Fibroblast of lung (primary cell): ENCODE results near the gene TSPAN9. TPM values are rescaled to one million over a fixed set of nuclear protein-coding genes. Genes with fewer than 3 reads are reported as not detected.

Experiments used
- DNase-seq, 2 donors: peaks; one replicate each; pipeline versions ENCODE4 v3.0.0 to v3.0.0-alpha.2; 2010; ENCODE audit warnings: low read depth in 2 of 2
- H2AFZ ChIP-seq: 2 replicates; pipeline ENCODE4 v1.5.1; 2012; ENCODE audit warnings: low read length, control low read depth, inconsistent platforms
- H3K27ac ChIP-seq: 2 replicates; pipeline ENCODE4 v1.5.1; 2011; ENCODE audit warnings: low read length, control low read depth; ENCODE audit not compliant: insufficient read depth
- H3K27me3 ChIP-seq: 2 replicates; pipeline ENCODE4 v1.5.1; 2011; ENCODE audit warnings: mild to moderate bottlenecking, low read length; ENCODE audit not compliant: control insufficient read depth, insufficient read depth
- H3K36me3 ChIP-seq: 2 replicates; pipeline ENCODE4 v1.5.1; 2011; ENCODE audit warnings: low read length; ENCODE audit not compliant: control insufficient read depth, insufficient read depth
- H3K4me1 ChIP-seq: 2 replicates; pipeline ENCODE4 v1.5.1; 2011; ENCODE audit warnings: low read length; ENCODE audit not compliant: control insufficient read depth, insufficient read depth; ENCODE audit errors: extremely low read depth
- H3K4me2 ChIP-seq: 2 replicates; pipeline ENCODE4 v1.5.1; 2011; ENCODE audit warnings: low read length, control low read depth; ENCODE audit not compliant: insufficient read depth; ENCODE audit errors: extremely low read depth
- H3K4me3 ChIP-seq, 4 experiments: fragments of 200-600 bp in 1 of 4; sonication (generic) in 1 of 4; replicated peaks in 1 of 4; 2 replicates each; pipeline ENCODE4 v1.5.1; 2011 to 2016; ENCODE audit warnings: low read length in 4 of 4, low read depth in 3 of 4, mild to moderate bottlenecking in 3 of 4, control low read depth in 2 of 4, inconsistent platforms in 1 of 4, mixed read lengths in 1 of 4; ENCODE audit not compliant: insufficient read depth in 1 of 4; ENCODE audit errors: control extremely low read depth in 1 of 4
- H3K79me2 ChIP-seq: 2 replicates; pipeline ENCODE4 v1.5.1; 2012; ENCODE audit warnings: mild to moderate bottlenecking, low read length, inconsistent platforms; ENCODE audit not compliant: control insufficient read depth, insufficient read depth
- H3K9ac ChIP-seq: 2 replicates; pipeline ENCODE4 v1.5.1; 2011; ENCODE audit warnings: mild to moderate bottlenecking, low read length, control low read depth; ENCODE audit not compliant: insufficient read depth
- H3K9me3 ChIP-seq: 2 replicates; pipeline ENCODE4 v1.5.1; 2012; ENCODE audit warnings: low read depth, low read length; ENCODE audit not compliant: control insufficient read depth, insufficient read depth
- H4K20me1 ChIP-seq: 2 replicates; pipeline ENCODE4 v1.5.1; 2011; ENCODE audit warnings: low read length; ENCODE audit not compliant: control insufficient read depth, insufficient read depth; ENCODE audit errors: extremely low read depth
- CTCF ChIP-seq, 2 donors: IDR thresholded peaks in 1 of 2; conservative IDR thresholded peaks in 1 of 2; 1 replicate in 1 of 2; 2 replicates in 1 of 2; pipeline ENCODE4 v1.5.1; 2011 to 2012; ENCODE audit warnings: low read length in 2 of 2, control low read depth in 1 of 2, inconsistent platforms in 1 of 2, low read depth in 1 of 2, mild to moderate bottlenecking in 1 of 2
- EZH2 ChIP-seq: IDR thresholded peaks from 2 replicates; pipeline ENCODE4 v1.5.1; 2012; ENCODE audit warnings: low read length, control low read depth, mild to moderate bottlenecking; ENCODE audit errors: missing control alignments
- polyA plus RNA-seq, 2 donors: library from polyadenylated mRNA; depleted of rRNA in 1 of 2; stranded (reverse) in 1 of 2; unstranded in 1 of 2; fragments of >200 nt; gene quantifications; 2 replicates each; pipeline ENCODE4 v1.2.1, GENCODE V29; 2011 to 2012; ENCODE audit warnings: missing spikeins in 1 of 2
- total RNA-seq: library from RNA; depleted of rRNA; stranded (reverse); fragments of >200 nt; gene quantifications from 2 replicates; pipeline ENCODE4 v1.2.1, GENCODE V29; 2014

The TSPAN9 gene
- total and polyA plus RNA-seq, 2 donors (not counting 1 experiment from before 2014, with no cell fraction given): 31.1 to 35.2 TPM

GRCh38 chr12:3152892-3153291 lies 75.7 kb downstream of the TSPAN9 start:
- H2AFZ ChIP-seq: no peak overlapping the region
- no peak overlapping the region for H3K4me2 ChIP-seq
- no peak overlapping the region for H3K9ac ChIP-seq
- no peaks in the 10 kb centered on the region for H3K79me2 ChIP-seq
- no peaks in the 10 kb centered on the region for H3K9me3 ChIP-seq
- no peak overlapping the region for H3K4me3 ChIP-seq
- TF ChIP-seq EZH2 (no peak), CTCF (conservative IDR thresholded peaks at IDR 0.05 in 1 of 2, IDR thresholded peaks at IDR 0.05 in 1 of 2; ENCODE audit: low read depth in 1 of 2, low read length in 2 of 2) (no peak)
- H3K4me1 ChIP-seq: peaks cover 8% of the 10 kb centered on the region
- no peaks in the 10 kb centered on the region for H3K27me3 ChIP-seq
- H4K20me1 ChIP-seq: no peaks in the 10 kb centered on the region
- H3K27ac ChIP-seq: no peak overlapping the region
- H3K36me3 ChIP-seq: no peaks in the 10 kb centered on the region
- DNase-seq: no peak

- no peak overlapping the region for H2AFZ ChIP-seq
- no peaks in the 10 kb centered on the region for H3K36me3 ChIP-seq
- peaks cover 8% of the 10 kb centered on the region for H3K4me1 ChIP-seq
- no peaks in the 10 kb centered on the region for H3K27me3 ChIP-seq
- H3K4me3 ChIP-seq: no peak overlapping the region
- H3K4me2 ChIP-seq: no peak overlapping the region
- no peak for DNase-seq
- H4K20me1 ChIP-seq: no peaks in the 10 kb centered on the region
- H3K9ac ChIP-seq: no peak overlapping the region
- no peaks in the 10 kb centered on the region for H3K9me3 ChIP-seq
- no peak for TF ChIP-seq CTCF (conservative IDR thresholded peaks at IDR 0.05 in 1 of 2, IDR thresholded peaks at IDR 0.05 in 1 of 2; ENCODE audit: low read depth in 1 of 2, low read length in 2 of 2)
- no peak for TF ChIP-seq EZH2
- no peaks in the 10 kb centered on the region for H3K79me2 ChIP-seq
- no peak overlapping the region for H3K27ac ChIP-seq
These were observed 76.8 kb downstream of the TSPAN9 start for GRCh38 chr12:3154006-3154405.

GRCh38 chr12:3155702-3156370 lies 78.7 kb downstream of the TSPAN9 start:
- Histone ChIP-seq H4K20me1 (no peaks in the 10 kb centered on the region), H3K27me3 (no peaks in the 10 kb centered on the region), H2AFZ (no peak overlapping the region), H3K4me1 (peaks cover 8% of the 10 kb centered on the region), H3K27ac (no peak overlapping the region), H3K36me3 (no peaks in the 10 kb centered on the region), H3K79me2 (no peaks in the 10 kb centered on the region), H3K4me3 (no peak overlapping the region), H3K4me2 (no peak overlapping the region), H3K9me3 (no peaks in the 10 kb centered on the region), H3K9ac (no peak overlapping the region)
- DNase-seq: no peak
- TF ChIP-seq EZH2: no peak
- TF ChIP-seq CTCF (conservative IDR thresholded peaks at IDR 0.05 in 1 of 2, IDR thresholded peaks at IDR 0.05 in 1 of 2; ENCODE audit: low read depth in 1 of 2, low read length in 2 of 2): no peak
